ENCODE data around the gene CTDP1.

Gene CTDP1

GRCh38 chr18:79786304-79786703 lies 106.7 kb downstream of the CTDP1 start:
- no peak for DNase-seq

DNA sequence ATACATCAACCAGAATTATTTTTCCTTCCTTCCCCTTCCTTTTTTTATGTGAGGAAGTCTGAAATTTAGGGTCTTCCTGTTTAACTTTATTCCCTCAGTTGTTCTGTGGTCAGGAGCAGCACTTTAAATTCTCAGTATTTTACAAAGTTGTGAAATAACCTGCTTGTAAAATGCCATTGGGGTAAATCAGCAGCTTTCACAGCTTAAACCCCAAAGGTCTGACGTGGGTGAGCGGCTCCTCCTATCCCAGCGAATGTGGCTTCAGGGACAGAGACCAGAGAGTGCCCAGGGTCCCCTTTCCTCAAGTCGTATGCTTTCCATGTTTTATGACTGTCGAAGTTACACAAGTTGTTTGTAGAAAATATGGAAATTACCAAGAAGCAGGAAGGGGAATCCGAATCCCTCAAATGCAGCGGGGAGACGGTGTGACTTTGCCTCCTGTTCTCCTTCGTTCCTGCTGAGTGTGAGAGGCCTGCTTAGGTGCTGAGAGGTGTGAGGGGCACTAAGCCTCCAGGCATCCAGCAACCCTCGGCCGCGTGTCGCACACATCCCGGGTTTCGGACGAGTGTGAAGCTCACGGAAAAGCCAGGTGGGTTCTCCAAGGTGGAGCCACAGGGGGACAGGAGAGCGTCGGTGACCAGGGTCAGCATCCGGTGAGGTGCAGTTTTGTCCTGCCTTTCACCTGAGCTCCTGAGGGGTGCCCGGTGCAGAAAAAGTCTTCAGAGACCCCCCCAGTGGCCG lies 107.4 kb downstream of the CTDP1 start:
- DNase-seq = no peak

DNA sequence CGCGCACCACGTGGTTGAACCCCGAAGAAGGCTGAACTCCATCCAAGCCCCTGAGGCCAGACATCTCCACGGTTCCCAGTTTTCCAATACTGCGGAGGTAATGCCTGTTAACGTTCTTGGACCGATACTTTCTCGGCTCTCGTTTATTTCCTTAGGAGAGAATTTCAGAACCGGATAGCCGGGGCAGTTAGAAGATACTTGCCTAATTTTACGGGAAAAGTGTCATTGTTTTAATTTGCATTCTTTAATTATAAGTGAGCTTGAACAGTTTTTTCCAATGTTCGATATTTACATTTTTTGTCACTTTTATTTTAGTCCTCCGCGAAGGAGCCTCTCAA lies 107.9 kb downstream of the CTDP1 start:
- DNase-seq = no peak

DNA sequence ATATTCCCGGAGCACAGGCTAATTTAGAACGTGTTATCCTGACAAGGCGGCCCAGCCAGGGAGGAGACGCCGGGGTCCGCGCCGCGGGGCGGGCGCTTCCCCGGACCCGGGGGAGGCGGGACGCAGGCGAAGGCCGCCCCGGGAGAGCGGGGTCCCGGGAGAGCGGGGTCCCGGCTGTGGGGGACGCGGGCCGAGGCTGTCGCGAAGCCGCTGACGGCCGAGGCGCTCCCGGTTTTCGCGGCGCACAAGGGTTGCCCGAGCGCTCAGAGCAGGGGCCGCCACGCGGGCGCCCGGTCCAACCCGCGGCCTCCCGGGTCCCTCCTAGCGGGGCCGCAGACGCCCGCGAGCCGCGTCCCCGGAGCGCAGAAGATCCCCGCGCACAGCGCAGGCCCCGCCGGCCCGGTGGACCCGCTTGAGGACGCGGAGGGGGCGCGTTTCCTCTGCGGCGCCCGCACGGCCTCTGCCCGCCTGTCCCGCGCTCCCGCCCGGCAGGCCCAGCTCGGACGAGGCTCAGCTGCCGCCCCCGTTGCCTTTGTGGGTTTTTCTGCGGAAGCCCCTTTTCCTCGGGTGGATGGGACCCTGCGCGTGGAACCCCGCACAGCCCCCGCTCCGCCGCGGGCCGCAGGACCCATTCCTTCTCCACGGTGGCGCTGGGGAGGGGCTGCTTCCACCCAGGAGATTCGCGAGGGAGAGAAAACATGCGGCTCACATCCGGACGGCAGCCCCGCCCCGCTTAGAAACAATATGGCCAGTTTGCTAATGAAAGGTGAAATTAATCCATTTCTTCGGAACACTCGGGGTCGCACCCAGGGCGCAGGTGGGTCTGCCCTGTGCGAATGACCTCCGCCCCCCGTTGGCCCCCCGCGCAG lies 108.5 kb downstream of the CTDP1 start:
- DNase-seq = no peak

GRCh38 chr18:79788734-79789085 lies 109.1 kb downstream of the CTDP1 start:
- DNase-seq = no peak

DNA sequence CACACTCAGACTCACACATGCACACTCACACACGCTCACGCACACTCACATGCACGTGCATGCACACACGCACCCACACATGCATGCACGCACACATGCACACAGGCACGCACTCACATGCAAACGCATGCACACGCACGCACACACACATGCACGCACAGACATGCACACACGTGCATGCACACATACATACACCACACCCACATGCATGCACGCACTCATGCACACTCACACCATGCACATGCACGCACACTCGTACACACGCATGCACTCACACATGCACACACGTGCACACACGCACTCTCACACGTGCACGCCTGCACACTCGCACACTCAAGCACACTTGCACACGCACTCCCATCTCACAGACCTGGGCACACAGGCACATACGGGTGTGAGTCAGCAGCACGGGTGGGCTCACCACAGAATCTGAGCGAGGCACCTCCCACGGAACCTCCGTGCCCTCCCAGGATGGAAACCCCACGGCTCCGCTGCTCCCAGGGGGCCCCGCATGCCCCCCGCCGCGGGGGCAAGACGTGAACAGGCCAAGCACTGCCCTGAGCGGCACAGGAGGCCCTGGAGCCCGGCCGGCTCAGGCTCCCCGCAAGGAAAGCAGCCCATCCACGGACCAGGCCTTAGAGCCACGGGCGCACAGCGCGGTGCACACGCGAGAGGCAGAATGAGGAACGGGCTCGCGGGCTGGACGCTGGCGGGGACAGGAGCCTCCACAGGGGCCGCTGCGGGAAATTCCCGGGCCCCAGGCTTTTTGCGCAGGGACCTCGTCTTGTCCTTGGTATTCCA lies 109.7 kb downstream of the CTDP1 start:
- no peak for DNase-seq

GRCh38 chr18:79789901-79790890 lies 110.6 kb downstream of the CTDP1 start:
- DNase-seq = peak; percentile 29

DNA sequence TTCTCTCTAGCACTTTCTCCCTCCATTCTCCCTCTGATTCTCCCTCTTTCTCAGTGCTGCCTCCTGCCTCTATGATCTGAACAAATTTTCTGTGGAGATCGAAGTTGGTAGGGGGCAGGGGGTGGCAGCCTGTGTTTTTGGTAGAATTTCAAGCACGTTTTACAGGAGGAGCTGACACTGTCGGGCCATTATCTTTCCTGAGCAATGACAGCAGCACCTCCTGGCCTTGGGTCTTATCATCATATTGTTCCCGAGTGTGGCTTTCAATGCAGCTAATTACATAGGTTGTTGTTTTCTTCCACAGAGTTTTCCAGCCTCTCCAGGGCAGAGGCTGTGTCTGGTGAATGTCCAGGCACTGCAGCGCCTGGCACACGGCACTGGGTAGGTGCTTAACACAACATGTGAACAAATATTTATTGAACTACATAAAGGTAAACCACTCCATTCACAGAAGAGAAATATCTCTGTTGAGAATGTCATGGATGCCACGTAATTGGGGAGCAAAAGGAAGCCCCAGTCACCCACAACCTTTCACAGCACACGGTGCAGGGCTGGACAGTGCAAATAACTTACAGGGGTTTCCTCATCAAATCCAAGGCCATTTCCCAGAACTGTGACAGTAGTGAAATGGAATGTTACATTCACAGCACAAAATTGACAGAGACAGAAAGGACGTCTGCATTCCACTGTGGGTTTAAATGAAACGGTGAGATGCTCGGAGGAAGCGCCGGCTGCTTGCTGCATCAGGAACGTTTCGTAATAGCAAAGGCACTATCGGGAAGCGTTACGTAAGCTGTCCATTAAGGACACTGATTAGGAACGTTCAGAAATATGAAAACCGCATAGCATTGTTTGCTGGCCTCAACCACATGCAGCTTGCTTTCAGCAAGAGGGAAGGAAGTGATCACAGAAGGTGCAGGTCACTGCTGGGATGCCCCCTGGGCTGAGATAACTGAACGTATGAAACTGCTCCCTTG lies 111.7 kb downstream of the CTDP1 start:
- DNase-seq = no peak

- DNase-seq = no peak
These were observed 112.7 kb downstream of the CTDP1 start for GRCh38 chr18:79792096-79792987.

DNA sequence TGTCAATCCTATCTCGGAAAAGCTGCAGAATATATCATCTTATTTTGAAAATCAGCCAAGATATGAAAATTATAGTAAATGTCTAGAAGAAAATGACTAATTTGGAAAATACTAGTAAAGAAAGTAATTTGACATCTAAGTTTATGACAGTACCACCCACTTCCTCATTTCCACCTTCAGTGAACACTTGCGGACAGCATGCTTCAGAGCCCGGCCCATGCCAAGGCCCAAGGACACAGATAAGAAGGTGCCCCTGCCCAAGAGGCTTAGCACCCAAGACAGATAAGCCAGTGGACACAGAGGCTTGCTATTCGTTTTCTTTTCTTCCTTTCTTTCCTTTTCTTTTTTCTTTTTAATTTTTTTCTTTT lies 113.4 kb downstream of the CTDP1 start:
- no peak for DNase-seq

DNA sequence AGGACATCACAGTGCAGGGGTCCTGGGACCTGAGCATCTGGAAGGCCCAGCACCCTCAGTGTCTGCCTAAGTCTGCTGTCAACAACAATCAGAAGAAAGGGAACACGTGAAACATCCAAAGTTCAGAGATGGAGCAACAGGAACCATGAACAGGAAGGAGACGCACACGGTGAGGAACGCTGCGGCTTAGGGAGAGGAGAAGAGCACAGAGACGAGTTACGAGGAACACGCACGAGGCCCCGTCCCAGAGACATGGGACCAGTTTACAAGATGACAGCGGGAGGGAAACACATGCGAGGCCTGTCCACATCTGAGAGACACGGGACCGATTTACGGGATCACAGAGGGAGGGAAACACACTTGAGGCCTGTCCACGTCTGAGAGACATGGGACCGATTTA lies 115.2 kb downstream of the CTDP1 start:
- no peak for DNase-seq

DNA sequence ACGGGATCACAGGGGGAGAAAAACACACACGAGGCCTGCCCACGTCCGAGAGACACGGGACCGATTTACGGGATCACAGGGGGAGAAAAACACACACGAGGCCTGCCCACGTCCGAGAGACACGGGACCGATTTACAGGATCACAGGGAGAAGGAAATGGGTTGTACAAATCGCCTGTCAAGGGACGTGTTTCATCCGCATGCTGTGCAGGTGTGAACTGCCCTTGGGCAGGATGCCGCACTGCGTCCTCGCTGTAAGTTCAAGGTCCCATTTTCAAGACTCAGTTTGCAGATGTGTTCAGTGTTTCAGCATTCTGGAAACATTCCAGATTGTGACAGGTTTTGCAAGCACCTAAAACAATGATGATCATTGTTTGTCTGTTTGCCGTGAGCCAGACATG lies 115.8 kb downstream of the CTDP1 start:
- no peak for DNase-seq

DNA sequence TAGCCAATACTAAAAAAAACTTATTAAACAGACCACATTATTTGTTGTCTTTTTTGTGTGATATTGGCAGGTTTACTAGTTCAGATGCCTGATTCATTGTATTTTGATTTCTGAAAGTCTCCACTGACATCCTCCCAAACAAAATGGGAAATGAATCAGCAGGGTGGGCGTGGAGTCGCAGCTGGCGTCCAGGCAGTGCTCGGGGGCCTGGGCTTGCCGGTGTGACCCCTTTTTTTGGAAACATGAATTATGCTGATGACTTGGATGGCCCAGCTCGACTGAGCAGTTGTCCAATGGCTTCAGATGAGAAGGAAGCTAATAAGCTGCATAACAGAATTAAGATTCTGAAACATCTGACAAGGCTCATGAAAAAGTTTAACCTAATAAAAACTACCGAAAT lies 116.4 kb downstream of the CTDP1 start:
- DNase-seq = no peak

DNA sequence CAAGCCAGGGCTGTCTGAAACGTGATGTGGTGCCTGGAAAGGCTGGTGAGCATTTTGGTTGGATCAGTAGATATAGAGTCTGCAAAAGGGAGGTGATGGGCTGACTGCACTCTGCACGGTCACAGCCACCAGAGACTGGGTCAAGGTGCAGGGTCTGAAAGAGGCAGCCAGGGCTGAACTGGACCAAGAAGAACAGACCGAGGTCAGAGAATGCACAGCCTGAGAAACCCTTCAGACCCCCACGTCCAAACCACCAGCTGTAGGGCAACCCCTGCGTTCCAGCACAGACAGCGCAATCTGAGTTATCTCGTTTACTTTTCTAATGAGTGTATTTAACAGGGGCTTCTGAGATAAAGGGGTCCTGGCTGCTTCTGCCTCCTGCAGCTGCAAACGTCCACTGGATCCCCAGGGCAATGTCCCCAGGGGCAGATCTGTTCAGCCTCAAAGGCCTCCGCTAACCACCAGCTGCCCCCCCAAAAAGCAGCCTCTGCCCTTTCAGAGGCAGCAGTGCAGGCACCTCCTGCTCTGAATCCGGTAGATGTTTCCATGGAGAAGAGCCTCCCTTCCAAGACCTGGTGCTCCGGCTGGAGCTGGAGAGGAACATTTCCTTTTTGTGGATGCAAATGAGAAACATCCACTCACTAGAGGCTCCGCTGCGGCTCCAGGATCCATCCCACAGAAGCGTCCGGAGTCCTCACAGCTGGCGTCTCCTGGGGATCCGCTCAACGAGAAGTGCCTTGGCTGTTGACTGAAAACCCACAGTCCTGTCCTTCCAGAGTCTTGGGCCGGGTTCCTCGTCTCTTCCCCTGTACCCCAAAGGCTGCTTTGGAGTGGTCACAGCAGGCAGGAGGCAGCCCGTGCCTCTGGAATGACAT lies 117.2 kb downstream of the CTDP1 start:
- no peak for DNase-seq

DNA sequence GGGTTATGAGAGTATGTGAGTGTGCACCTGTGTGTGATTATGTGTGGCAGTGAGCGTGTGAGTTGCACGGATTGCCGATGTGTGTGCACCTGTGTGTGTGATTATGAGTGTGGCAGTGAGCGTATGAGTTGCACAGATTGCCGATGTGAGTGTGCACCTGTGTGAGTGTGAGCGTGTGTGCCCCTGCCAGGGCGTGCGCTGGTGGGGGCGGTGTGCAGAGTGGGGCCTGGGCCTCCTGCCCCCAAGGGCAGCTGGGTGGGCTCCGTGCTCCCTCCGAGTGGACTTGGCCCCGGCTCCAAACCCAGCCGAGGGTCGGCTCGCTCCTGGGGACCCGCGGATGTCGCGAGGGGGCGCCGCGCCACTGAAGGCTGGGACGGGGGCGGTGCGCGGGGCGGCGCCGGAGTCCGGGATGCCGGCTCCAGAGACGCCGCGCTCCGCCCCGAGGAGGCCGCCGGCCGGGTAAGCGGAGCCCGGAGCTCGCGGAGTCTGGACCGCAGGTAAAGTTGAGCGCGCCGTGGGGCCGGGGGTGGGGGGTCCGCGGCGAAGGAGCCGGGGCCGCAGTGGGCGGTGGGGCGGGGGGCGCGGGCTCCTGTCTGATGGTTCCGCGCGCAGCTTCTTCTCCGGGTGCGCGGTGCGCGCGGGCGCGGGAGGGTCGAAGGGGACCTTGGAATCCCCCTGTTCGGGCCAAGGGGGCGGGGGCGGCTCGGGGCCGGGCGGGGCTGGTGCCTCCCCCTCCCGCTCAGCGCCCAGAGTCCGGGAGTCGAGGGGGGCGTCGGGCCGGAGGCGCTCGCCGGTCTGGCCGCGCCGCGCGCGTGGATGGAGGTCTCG lies 118.1 kb downstream of the CTDP1 start, which contains the start of gene KCNG2:
Gene KCNG2 (plus strand): TSS at position 421 of the 828 bp plus-strand sequence. CDS start 65,730 bp downstream, outside the sequence.
- no peak for DNase-seq

DNA sequence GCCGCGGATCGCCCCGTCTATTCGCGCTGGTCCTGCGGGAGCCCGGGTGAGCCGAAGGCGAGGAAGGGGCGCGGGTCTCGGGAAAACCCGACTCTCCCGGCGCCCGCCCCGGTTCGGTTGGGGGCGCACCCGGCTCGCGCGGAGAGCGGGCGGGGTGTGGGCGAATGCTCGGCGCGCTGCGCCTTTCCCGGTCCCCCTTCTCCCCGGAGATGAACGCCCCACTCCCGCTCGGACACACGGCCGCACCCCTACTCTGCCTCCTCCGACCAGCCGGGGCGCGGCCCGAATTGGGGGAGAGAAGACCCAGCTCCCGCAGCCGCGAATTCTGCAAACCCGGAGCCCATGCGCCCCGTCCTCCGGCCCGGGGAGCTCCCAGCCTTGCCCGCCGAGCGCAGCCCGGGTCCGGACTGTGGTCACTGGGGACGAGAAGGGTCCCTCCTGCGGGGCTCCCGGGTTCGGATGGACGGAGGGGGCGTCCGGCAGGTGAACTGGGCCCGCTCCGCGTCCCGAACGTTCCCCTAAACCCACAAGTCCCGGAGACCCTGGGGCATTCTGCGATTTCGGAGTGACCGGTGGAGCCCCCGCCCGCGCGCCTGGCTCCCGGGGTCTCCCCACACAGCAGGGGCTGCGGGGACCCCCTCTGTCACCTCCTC lies 118.9 kb downstream of the CTDP1 start:
- DNase-seq = no peak

- no peak for DNase-seq
These were observed 119.4 kb downstream of the CTDP1 start for GRCh38 chr18:79798999-79799370.
